Activated CD4-positive, alpha-beta T cell treated with anti-CD3 and anti-CD28 coated beads for 36 hours (primary cell): ENCODE measurements around the gene PIGR. TPM values are rescaled to one million over a fixed set of nuclear protein-coding genes. Genes with fewer than 3 reads are reported as not detected.
"Not testable (repeated sequence)": the region's sequence is repeated elsewhere in the genome, so short reads cannot be mapped to it uniquely, and the experiment has no call there.

Source experiments
- ATAC-seq: fragments of 200-7000 bp; cut with Tn5 transposase; one replicate; pipeline ENCODE4 v1.10.0; 2021; ENCODE audit warnings: mild to moderate bottlenecking, moderate library complexity
- CTCF ChIA-PET: fragments of 350-600 bp; sonication (Branson Sonifier 250); formaldehyde crosslinking; loops from one replicate; lab custom pipeline; 2021; ENCODE audit warnings: antibody characterized with exemption; lab: Charles Lee
- POLR2A ChIA-PET: fragments of 350-600 bp; sonication (Branson Sonifier 250); formaldehyde crosslinking; loops from one replicate; lab custom pipeline; 2021; ENCODE audit warnings: antibody characterized with exemption, inconsistent platforms; lab: Charles Lee
- DNase-seq: peaks from one replicate; pipeline ENCODE4 v3.0.0-alpha.2; 2020
- H3K27ac Mint-ChIP-seq: one replicate; pipeline ENCODE4 v1.8.0; 2021; ENCODE audit warnings: mixed read lengths
- H3K27me3 Mint-ChIP-seq: one replicate; pipeline ENCODE4 v1.8.0; 2021; ENCODE audit warnings: mixed read lengths
- H3K36me3 Mint-ChIP-seq: one replicate; pipeline ENCODE4 v1.8.0; 2021; ENCODE audit warnings: low read depth, mixed read lengths
- H3K4me1 Mint-ChIP-seq: one replicate; pipeline ENCODE4 v1.8.0; 2021; ENCODE audit warnings: mixed read lengths
- H3K4me3 Mint-ChIP-seq: one replicate; pipeline ENCODE4 v1.8.0; 2021; ENCODE audit warnings: mild to moderate bottlenecking, moderate library complexity, mixed read lengths
- H3K9me3 Mint-ChIP-seq: one replicate; pipeline ENCODE4 v1.8.0; 2021; ENCODE audit warnings: low read depth, mixed read lengths
- intact Hi-C, 2 experiments: fragments of 100-400 bp; cut with DNase I in 1 of 2; cut with micrococcal nuclease in 1 of 2; formaldehyde crosslinking; loops; one replicate each; pipeline versions ENCODE4 v1.14.2 to v1.15.1; 2022 to 2024; cut with DNase I, micrococcal nuclease
- total RNA-seq, 2 experiments: library from RNA; stranded (reverse); gene quantifications; one replicate each; pipeline ENCODE4 v1.2.3, GENCODE V29; 2021

Gene PIGR
- total RNA-seq, 2 experiments from 2014 or later = 0.07 to 0.54 TPM

GRCh38 chr1:206933333-206933945, 12.8 kb downstream of the PIGR start:
- DNase-seq = peak; percentile 84
- intact Hi-C loops = loop anchor here in 1 of 2 experiments (1.0 to 5.0 kb wide), 3 partner anchors 20 to 569 kb away; partner anchors contain the start of gene IL20
- ATAC-seq = peak; percentile 55
- Mint-ChIP-seq H3K4me3 (no peak overlapping the region), H3K27ac (no peak overlapping the region), H3K9me3 (no peaks in the 10 kb centered on the region), H3K27me3 (no peaks in the 10 kb centered on the region), H3K36me3 (no peaks in the 10 kb centered on the region), H3K4me1 (peaks cover 35% of the 10 kb centered on the region)
- ChIA-PET CTCF (interaction anchor here (0.6 to 12.7 kb wide), 36 partner anchors 8 to 879 kb away, joined by 3 to 200 read pairs (median 4); partner anchors contain the start of genes FCMR and PIGR), POLR2A (interaction anchor here (1.2 kb wide), 1 partner anchor 199 kb away, joined by 3 read pairs; no protein-coding TSS in a partner anchor)

- Mint-ChIP-seq H3K27ac (no peak overlapping the region), H3K27me3 (no peaks in the 10 kb centered on the region), H3K9me3 (no peaks in the 10 kb centered on the region), H3K4me1 (peaks cover 45% of the 10 kb centered on the region), H3K36me3 (no peaks in the 10 kb centered on the region), H3K4me3 (no peak overlapping the region)
- intact Hi-C loops = loop anchor here in 1 of 2 experiments (5.0 kb wide), 1 partner anchor 570 kb away; no protein-coding TSS in a partner anchor
- DNase-seq = no peak
- POLR2A ChIA-PET = no interaction called here
- CTCF ChIA-PET = interaction anchor here (0.6 to 12.7 kb wide), 26 partner anchors 13 to 453 kb away, joined by 3 to 200 read pairs (median 4); partner anchors contain the start of genes FCAMR, FCMR, IL20 and PIGR
- ATAC-seq = no peak
These were observed 14.1 kb downstream of the PIGR start for GRCh38 chr1:206932177-206932576.

- POLR2A ChIA-PET = no interaction called here
- intact Hi-C loops = loop anchor here in 1 of 2 experiments (5.0 kb wide), 1 partner anchor 571 kb away; no protein-coding TSS in a partner anchor
- ATAC-seq = no peak
- no peak for DNase-seq
- H3K27me3 Mint-ChIP-seq = no peaks in the 10 kb centered on the region
- peak overlapping the region; percentile 35 for H3K27ac Mint-ChIP-seq
- no peak overlapping the region for H3K4me3 Mint-ChIP-seq
- peaks cover 46% of the 10 kb centered on the region for H3K4me1 Mint-ChIP-seq
- H3K9me3 Mint-ChIP-seq = no peaks in the 10 kb centered on the region
- H3K36me3 Mint-ChIP-seq = no peaks in the 10 kb centered on the region
- CTCF ChIA-PET = interaction anchor here (0.6 to 12.7 kb wide), 22 partner anchors 14 to 273 kb away, joined by 3 to 200 read pairs (median 4); partner anchors contain the start of genes FCAMR, FCMR, IL20 and PIGR
These were observed 14.6 kb downstream of the PIGR start for GRCh38 chr1:206931709-206932108.

DNA sequence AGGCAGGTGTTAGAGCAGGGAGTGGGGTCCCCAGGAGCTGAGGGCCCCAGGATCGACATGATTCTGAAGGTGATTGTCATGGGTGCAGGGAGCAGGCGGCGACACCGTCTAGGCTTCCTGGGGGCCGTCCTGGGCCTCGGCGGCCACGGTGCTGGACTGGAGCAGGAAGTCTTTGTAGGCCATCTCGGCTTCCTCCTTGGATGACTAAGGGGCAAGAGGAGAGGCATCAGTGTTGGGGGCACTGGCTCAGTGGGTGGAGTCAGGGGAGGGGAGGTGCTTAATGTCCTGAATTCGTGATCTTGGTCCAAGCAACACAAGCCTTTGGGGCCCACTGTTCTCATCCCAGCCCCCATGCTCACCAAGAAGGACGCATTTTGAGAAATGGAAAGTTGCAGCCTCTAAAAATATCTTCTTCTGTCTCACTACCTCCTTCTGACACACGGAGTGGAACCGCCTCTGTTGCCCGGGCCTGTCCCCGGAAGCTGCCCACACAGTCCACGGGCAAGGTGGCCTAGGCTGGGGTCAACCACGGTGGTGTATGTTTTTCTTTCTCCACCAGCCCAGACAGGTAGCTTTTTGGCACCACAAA, 16.0 kb downstream of the PIGR start:
- POLR2A ChIA-PET = interaction anchor here (0.5 kb wide), 1 partner anchor 10 kb away, joined by 7 read pairs; no protein-coding TSS in a partner anchor
- CTCF ChIA-PET = interaction anchor here (1.1 to 12.7 kb wide), 6 partner anchors 12 to 196 kb away, joined by 3 to 200 read pairs (median 12); partner anchors contain the start of gene FCMR
- Mint-ChIP-seq H3K4me3 (peak overlapping the region; percentile 32), H3K36me3 (no peaks in the 10 kb centered on the region), H3K9me3 (no peaks in the 10 kb centered on the region), H3K27ac (peak overlapping the region; percentile 84), H3K27me3 (no peaks in the 10 kb centered on the region), H3K4me1 (peaks cover 46% of the 10 kb centered on the region)
- DNase-seq = peak; percentile 59
- ATAC-seq = peak; percentile 47
- intact Hi-C loops = loop anchor here in 1 of 2 experiments (5.0 kb wide), 1 partner anchor 572 kb away; no protein-coding TSS in a partner anchor

GRCh38 chr1:206929524-206929923, 16.7 kb downstream of the PIGR start:
- ATAC-seq (no peak), DNase-seq (no peak)
- Mint-ChIP-seq H3K9me3 (no peaks in the 10 kb centered on the region), H3K27ac (peak overlapping the region; percentile 67), H3K4me1 (peaks cover 46% of the 10 kb centered on the region), H3K4me3 (no peak overlapping the region), H3K36me3 (no peaks in the 10 kb centered on the region), H3K27me3 (no peaks in the 10 kb centered on the region)
- intact Hi-C loops = loop anchor here in 1 of 2 experiments (10.0 kb wide), 1 partner anchor 395 kb away; the partner anchor contains the start of gene CD55
- CTCF ChIA-PET = interaction anchor here (12.7 kb wide), 1 partner anchor 12 kb away, joined by 200 read pairs; the partner anchor contains the start of gene FCMR
- POLR2A ChIA-PET = no interaction called here

DNA sequence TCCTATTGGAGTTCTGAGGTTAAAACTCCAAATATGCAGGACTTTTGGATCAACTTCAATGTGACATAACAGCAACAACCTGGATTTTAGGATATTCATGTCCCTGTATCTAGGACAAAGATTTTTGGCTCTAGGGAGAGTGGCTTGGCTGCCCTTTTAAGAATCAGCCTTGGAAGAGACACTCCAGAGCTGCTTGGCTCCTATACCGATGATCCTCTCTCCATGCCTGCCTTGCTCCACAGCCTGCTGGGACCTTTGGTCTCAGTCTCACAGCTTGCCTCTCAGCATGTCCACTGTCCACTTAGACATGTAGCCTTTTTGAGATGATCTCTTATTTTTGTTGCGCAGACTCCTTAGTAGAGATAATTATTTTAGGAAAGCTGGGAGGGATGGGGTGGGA, 20.0 kb downstream of the PIGR start:
- no peak overlapping the region for H3K4me3 Mint-ChIP-seq
- no peaks in the 10 kb centered on the region for H3K9me3 Mint-ChIP-seq
- H3K27me3 Mint-ChIP-seq = no peaks in the 10 kb centered on the region
- ChIA-PET POLR2A (no interaction called here), CTCF (interaction anchor here (0.8 to 12.7 kb wide), 7 partner anchors 9 to 314 kb away, joined by 3 to 200 read pairs (median 4); partner anchors contain the start of genes EIF2D and FCMR)
- DNase-seq (no peak), ATAC-seq (no peak)
- peak overlapping the region; percentile 20 for H3K27ac Mint-ChIP-seq
- H3K36me3 Mint-ChIP-seq = no peaks in the 10 kb centered on the region
- peaks cover 30% of the 10 kb centered on the region for H3K4me1 Mint-ChIP-seq
- intact Hi-C loops = loop anchor here in 1 of 2 experiments (10.0 kb wide), 1 partner anchor 399 kb away; the partner anchor contains the start of gene CD55

GRCh38 chr1:206925106-206925736, 21.0 kb downstream of the PIGR start:
- intact Hi-C loops = loop anchor here in 1 of 2 experiments (10.0 kb wide), 1 partner anchor 400 kb away; the partner anchor contains the start of gene CD55
- CTCF ChIA-PET = interaction anchor here (0.5 to 12.7 kb wide), 14 partner anchors 8 to 313 kb away, joined by 3 to 200 read pairs (median 3); partner anchors contain the start of genes EIF2D and FCMR
- no peaks in the 10 kb centered on the region for H3K9me3 Mint-ChIP-seq

GRCh38 chr1:206924592-206925105, 21.6 kb downstream of the PIGR start:
- intact Hi-C loops = loop anchor here in 1 of 2 experiments (10.0 kb wide), 1 partner anchor 400 kb away; the partner anchor contains the start of gene CD55
- Mint-ChIP-seq H3K27me3 (no peaks in the 10 kb centered on the region), H3K4me1 (peaks cover 26% of the 10 kb centered on the region), H3K36me3 (peaks cover 10% of the 10 kb centered on the region), H3K27ac (no peak overlapping the region), H3K9me3 (no peaks in the 10 kb centered on the region), H3K4me3 (no peak overlapping the region)
- POLR2A ChIA-PET = interaction anchor here (0.7 to 1.0 kb wide), 2 partner anchors 19 to 183 kb away, joined by 3 to 4 read pairs; no protein-coding TSS in a partner anchor
- CTCF ChIA-PET = interaction anchor here (0.5 to 12.7 kb wide), 14 partner anchors 7 to 312 kb away, joined by 3 to 200 read pairs (median 3); partner anchors contain the start of genes EIF2D and FCMR
- DNase-seq = peak; percentile 59
- ATAC-seq = peak; percentile 0

More at GRCh38 chr1:206925106-206925736, 21.0 kb downstream of the PIGR start:
- ATAC-seq (peak; percentile 58), DNase-seq (peak; percentile 83)
- Mint-ChIP-seq H3K36me3 (peaks cover 6% of the 10 kb centered on the region), H3K27ac (no peak overlapping the region), H3K27me3 (no peaks in the 10 kb centered on the region), H3K4me1 (peaks cover 28% of the 10 kb centered on the region), H3K4me3 (no peak overlapping the region)
- POLR2A ChIA-PET = interaction anchor here (0.6 to 1.0 kb wide), 3 partner anchors 20 to 410 kb away, joined by 3 to 4 read pairs (median 3); no protein-coding TSS in a partner anchor

GRCh38 chr1:206923961-206924557, 22.2 kb downstream of the PIGR start:
- Mint-ChIP-seq H3K36me3 (peaks cover 12% of the 10 kb centered on the region), H3K4me1 (peaks cover 26% of the 10 kb centered on the region)
- H3K27ac Mint-ChIP-seq, DNase-seq, H3K4me3 Mint-ChIP-seq, ATAC-seq, POLR2A ChIA-PET, H3K9me3 Mint-ChIP-seq, H3K27me3 Mint-ChIP-seq: not testable (repeated sequence)
- CTCF ChIA-PET = interaction anchor here (1.3 to 12.7 kb wide), 4 partner anchors 7 to 259 kb away, joined by 3 to 200 read pairs (median 34); partner anchors contain the start of gene FCMR
- intact Hi-C loops = loop anchor here in 1 of 2 experiments (10.0 kb wide), 1 partner anchor 401 kb away; the partner anchor contains the start of gene CD55
